ENCODE measurements around the gene OSBPL8.

OSBPL8 gene

DNA sequence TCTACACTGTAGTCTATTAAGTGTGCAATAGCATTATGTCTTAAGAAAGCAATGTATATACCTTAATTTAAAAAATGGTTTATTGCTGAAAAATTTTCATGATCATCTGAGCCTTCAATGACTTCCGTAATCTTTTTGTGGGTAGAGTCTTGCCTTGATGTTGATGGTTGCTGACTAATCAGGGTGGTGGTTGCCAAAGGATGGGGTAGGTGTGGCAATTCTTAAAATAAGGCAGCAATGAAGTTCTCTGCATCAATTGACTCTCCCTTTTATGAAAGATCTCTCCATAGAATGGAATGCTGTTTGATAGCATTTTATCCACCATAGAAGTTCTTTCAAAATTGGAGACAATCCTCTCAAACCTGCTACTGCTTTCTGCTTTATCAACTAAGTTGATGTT, 252.5 kb downstream of the OSBPL8 start:
- no peak for DNase-seq (ENCODE audit: low spot score)

DNA sequence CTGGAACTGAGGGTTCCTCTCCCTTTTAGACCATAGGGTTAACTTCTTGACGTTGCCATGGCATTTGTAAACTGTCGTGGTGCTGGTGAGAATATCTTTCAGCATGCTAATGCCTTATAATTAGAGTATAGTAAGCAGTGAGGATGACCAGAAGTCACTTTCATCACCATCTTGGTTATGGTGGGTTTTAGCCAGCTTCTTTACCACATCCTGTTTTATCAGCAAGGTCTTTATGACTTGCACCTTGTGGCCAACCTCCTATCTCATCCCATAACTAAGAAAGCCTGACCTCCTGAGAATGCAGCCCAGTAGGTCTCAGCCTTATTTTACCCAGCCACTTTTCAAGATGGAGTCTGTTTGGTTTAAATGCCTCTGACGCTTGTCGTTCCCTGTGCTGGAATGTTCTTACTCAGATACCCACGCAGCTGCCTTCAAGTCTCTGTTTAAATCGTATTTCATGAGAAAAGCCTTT, 255.5 kb downstream of the OSBPL8 start:
- no peak for DNase-seq (ENCODE audit: low spot score)

DNA sequence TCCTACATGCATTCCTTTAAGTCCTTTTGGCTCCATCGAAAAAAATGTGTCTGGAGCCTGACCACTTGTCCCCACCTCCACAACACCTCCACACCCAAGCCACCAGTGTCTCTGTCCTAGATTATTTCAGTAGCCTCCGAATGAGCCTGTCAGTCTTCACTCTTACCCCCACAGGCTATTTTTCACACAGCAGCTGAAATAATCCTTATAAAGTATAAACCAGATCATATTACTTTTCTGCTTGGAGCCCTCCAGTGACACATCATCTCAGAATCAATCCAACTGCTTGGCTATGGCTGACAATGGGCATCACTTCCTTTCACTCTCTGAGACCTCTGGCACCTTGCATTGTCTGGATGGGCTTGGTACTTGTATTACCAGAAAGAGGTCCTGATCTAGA, 256.2 kb downstream of the OSBPL8 start:
- DNase-seq (ENCODE audit: low spot score): no peak
